Endothelial cell of umbilical vein (primary cell): ENCODE data around the gene MACROD2. TPM values are rescaled to one million over a fixed set of nuclear protein-coding genes. Genes with fewer than 3 reads are reported as not detected.

Experiments
- BruUV-seq: library from RNA; stranded (reverse); fragments of 400-500 nt; replicated peaks from 2 replicates; lab custom pipeline; 2021; lab: Mats Ljungman, UMichigan
- CTCF ChIA-PET: fragments of 300-600, 350-600 bp; sonication (Branson Sonifier 250); formaldehyde crosslinking; loops from one replicate; lab custom pipeline; 2021; ENCODE audit warnings: antibody characterized with exemption, inconsistent platforms; lab: Charles Lee
- POLR2A ChIA-PET: fragments of 300-600, 350-600 bp; sonication (Branson Sonifier 250); formaldehyde crosslinking; loops from one replicate; lab custom pipeline; 2021; ENCODE audit warnings: antibody characterized with exemption, inconsistent platforms; lab: Charles Lee
- DNase-seq: peaks from one replicate; pipeline ENCODE4 v3.0.0-alpha.2; 2011; ENCODE audit warnings: low read depth, low spot score
- FAIRE-seq: peaks from 2 replicates; lab custom pipeline; 2011; peaks lifted over from hg19 to GRCh38; lab: Jason Lieb, UNC
- H2AFZ ChIP-seq: 2 replicates; pipeline ENCODE4 v1.6.0; 2012; ENCODE audit warnings: low read depth, low read length, control low read depth, inconsistent platforms
- H3K27ac ChIP-seq: 2 replicates; pipeline ENCODE4 v1.5.1; 2011; ENCODE audit warnings: low read depth, mild to moderate bottlenecking, control low read depth, low read length, moderate library complexity; ENCODE audit not compliant: insufficient read depth
- H3K27me3 ChIP-seq, 2 experiments: 2 replicates each; pipeline versions ENCODE4 v1.6.0 to v1.6.1; 2011; ENCODE audit warnings: low read length in 2 of 2, mixed read lengths in 1 of 2; ENCODE audit not compliant: control insufficient read depth in 2 of 2, insufficient read depth in 2 of 2
- H3K36me3 ChIP-seq, 2 experiments: 2 replicates in 1 of 2; 3 replicates in 1 of 2; pipeline ENCODE4 v1.5.1; 2011; ENCODE audit warnings: low read length in 2 of 2, mild to moderate bottlenecking in 1 of 2, moderate library complexity in 1 of 2; ENCODE audit not compliant: control insufficient read depth in 2 of 2, insufficient read depth in 2 of 2; ENCODE audit errors: extremely low read depth in 1 of 2
- H3K4me1 ChIP-seq: 3 replicates; pipeline ENCODE4 v1.5.1; 2011; ENCODE audit warnings: mild to moderate bottlenecking, low read length; ENCODE audit not compliant: control insufficient read depth, insufficient read depth; ENCODE audit errors: extremely low read depth
- H3K4me2 ChIP-seq: 2 replicates; pipeline ENCODE4 v1.6.1; 2011; ENCODE audit warnings: low read length, control low read depth, mixed read lengths; ENCODE audit not compliant: insufficient read depth
- H3K4me3 ChIP-seq, 3 experiments: fragments of 200-600 bp in 1 of 3; sonication (generic), shearing (Covaris generic) in 1 of 3; replicated peaks in 1 of 3; 2 replicates each; pipeline ENCODE4 v1.5.1; 2011 to 2016; ENCODE audit warnings: control low read depth in 3 of 3, low read length in 3 of 3, mild to moderate bottlenecking in 2 of 3, inconsistent platforms in 1 of 3, low read depth in 1 of 3, moderate library complexity in 1 of 3; ENCODE audit not compliant: insufficient read depth in 1 of 3
- H3K79me2 ChIP-seq: 2 replicates; pipeline ENCODE4 v1.6.0; 2012; ENCODE audit warnings: low read length, inconsistent platforms; ENCODE audit not compliant: control insufficient read depth, insufficient read depth
- H3K9ac ChIP-seq: replicated peaks from 2 replicates; pipeline ENCODE3; 2011; ENCODE audit warnings: low read length, control low read depth; ENCODE audit not compliant: insufficient read depth; ENCODE audit errors: extremely low read depth
- H3K9me1 ChIP-seq: replicated peaks from 3 replicates; pipeline ENCODE4 v1.6.0; 2011; ENCODE audit warnings: mild to moderate bottlenecking, low read length; ENCODE audit not compliant: control insufficient read depth, insufficient read depth; ENCODE audit errors: extremely low read depth
- H3K9me3 ChIP-seq: replicated peaks from 2 replicates; pipeline ENCODE4 v1.5.1; 2012; ENCODE audit warnings: low read length, inconsistent platforms; ENCODE audit not compliant: control insufficient read depth, insufficient read depth
- H4K20me1 ChIP-seq: replicated peaks from 2 replicates; pipeline ENCODE3; 2011; ENCODE audit warnings: mild to moderate bottlenecking, low read length; ENCODE audit not compliant: control insufficient read depth, insufficient read depth; ENCODE audit errors: extremely low read depth
- CTCF ChIP-seq, 2 donors: IDR thresholded peaks; 1 replicate in 1 of 2; 2 replicates in 1 of 2; pipeline ENCODE4 v1.5.1; 2011; ENCODE audit warnings: low read length in 2 of 2, mild to moderate bottlenecking in 2 of 2, moderate library complexity in 2 of 2, control low read depth in 1 of 2, inconsistent platforms in 1 of 2, low read depth in 1 of 2; ENCODE audit not compliant: insufficient read depth in 1 of 2; ENCODE audit errors: extremely low read depth in 1 of 2
- EZH2 ChIP-seq: IDR thresholded peaks from 2 replicates; pipeline ENCODE4 v1.6.1; 2012; ENCODE audit warnings: borderline replicate concordance, low read depth, mild to moderate bottlenecking, moderate library complexity, low read length, inconsistent platforms; ENCODE audit not compliant: severe bottlenecking
- FOS ChIP-seq: IDR thresholded peaks from 2 replicates; pipeline ENCODE4 v1.6.1; 2011; ENCODE audit warnings: mild to moderate bottlenecking, low read length, moderate library complexity, borderline replicate concordance; ENCODE audit not compliant: insufficient read depth
- GATA2 ChIP-seq: IDR thresholded peaks from 2 replicates; pipeline ENCODE4 v1.7.0; 2011; ENCODE audit warnings: low read depth, mild to moderate bottlenecking, moderate library complexity, mixed read lengths, low read length; ENCODE audit not compliant: insufficient read length, insufficient read depth
- JUN ChIP-seq: IDR thresholded peaks from 2 replicates; pipeline ENCODE4 v1.6.1; 2011; ENCODE audit warnings: borderline replicate concordance, low read depth; ENCODE audit not compliant: insufficient read length, insufficient read depth
- MYC ChIP-seq: IDR thresholded peaks from one replicate; pipeline ENCODE4 v1.6.1; 2011; ENCODE audit warnings: mild to moderate bottlenecking, low read depth, low read length
- POLR2A ChIP-seq: IDR thresholded peaks from 2 replicates; pipeline ENCODE4 v1.6.1; 2012; ENCODE audit warnings: low read depth, mild to moderate bottlenecking, control low read depth, low read length
- POLR2AphosphoS5 ChIP-seq: IDR thresholded peaks from 2 replicates; pipeline ENCODE4 v1.6.1; 2012; ENCODE audit warnings: low read depth, mild to moderate bottlenecking, control low read depth, low read length, moderate library complexity; ENCODE audit not compliant: insufficient read depth
- dilution Hi-C: fragments of 300-500 bp; cut with MboI; formaldehyde crosslinking; loops from one replicate; pipeline ENCODE4 v1.15.0; 2019; ENCODE audit warnings: low sequenced_read_pairs; ENCODE audit not compliant: extremely low pct_ligation_motif_present
- intact Hi-C: fragments of 100-400 bp; cut with micrococcal nuclease; formaldehyde crosslinking; loops from one replicate; pipeline ENCODE4 v1.10.0; 2022
- polyA plus RNA-seq, 4 experiments: library from polyadenylated mRNA; depleted of rRNA in 3 of 4; stranded (reverse) in 3 of 4; unstranded in 1 of 4; fragments of >200 nt; gene quantifications; 2 replicates each; pipeline versions ENCODE4 v1.2.1 to v1.2.3, GENCODE V29; 2011 to 2012; ENCODE audit warnings: missing spikeins in 1 of 4
- total RNA-seq: library from RNA; stranded (reverse); gene quantifications from 2 replicates; pipeline ENCODE4 v1.2.3, GENCODE V29; 2021
- TF ChIP-seq, protein P1 (sequence below): IDR thresholded peaks from 2 replicates; pipeline ENCODE4 v1.6.1; 2011; ENCODE audit not compliant: insufficient read depth, insufficient read length

Gene MACROD2
- total and polyA plus RNA-seq, 2 donors (not counting 3 experiments of a cell fraction or from before 2014, with no cell fraction given): 0.11 to 0.73 TPM

GRCh38 chr20:15612769-15613168, 1617.5 kb downstream of the MACROD2 start:
- no peaks in the 10 kb centered on the region for H3K27me3 ChIP-seq
- CTCF ChIA-PET: no interaction called here
- H3K4me1 ChIP-seq: no peaks in the 10 kb centered on the region
- H3K4me3 ChIP-seq: no peak overlapping the region
- intact Hi-C loops (no loop called here), dilution Hi-C loops (no loop called here)
- H3K9ac ChIP-seq: no peak overlapping the region
- no peak for DNase-seq
- no peaks in the 10 kb centered on the region for H4K20me1 ChIP-seq
- H2AFZ ChIP-seq: no peak overlapping the region
- H3K36me3 ChIP-seq: no peaks in the 10 kb centered on the region
- POLR2A ChIA-PET: no interaction called here
- no peak for FAIRE-seq
- H3K27ac ChIP-seq: no peak overlapping the region
- no peaks in the 10 kb centered on the region for H3K9me3 ChIP-seq
- H3K4me2 ChIP-seq: no peak overlapping the region
- BruUV-seq: no TSS peak
- H3K9me1 ChIP-seq: no peaks in the 10 kb centered on the region
- TF ChIP-seq EZH2 (no peak), MYC (no peak), CTCF (IDR thresholded peaks at IDR 0.05; ENCODE audit: extremely low read depth in 1 of 2, insufficient read depth in 1 of 2, low read depth in 1 of 2, low read length in 2 of 2) (no peak), FOS (no peak), POLR2AphosphoS5 (no peak), POLR2A (no peak), JUN (no peak), GATA2 (no peak)
- TF ChIP-seq, protein P1, sequence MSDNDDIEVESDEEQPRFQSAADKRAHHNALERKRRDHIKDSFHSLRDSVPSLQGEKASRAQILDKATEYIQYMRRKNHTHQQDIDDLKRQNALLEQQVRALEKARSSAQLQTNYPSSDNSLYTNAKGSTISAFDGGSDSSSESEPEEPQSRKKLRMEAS: no peak
- no peaks in the 10 kb centered on the region for H3K79me2 ChIP-seq
